Measurements from ENCODE around the gene BRD7.

DNA sequence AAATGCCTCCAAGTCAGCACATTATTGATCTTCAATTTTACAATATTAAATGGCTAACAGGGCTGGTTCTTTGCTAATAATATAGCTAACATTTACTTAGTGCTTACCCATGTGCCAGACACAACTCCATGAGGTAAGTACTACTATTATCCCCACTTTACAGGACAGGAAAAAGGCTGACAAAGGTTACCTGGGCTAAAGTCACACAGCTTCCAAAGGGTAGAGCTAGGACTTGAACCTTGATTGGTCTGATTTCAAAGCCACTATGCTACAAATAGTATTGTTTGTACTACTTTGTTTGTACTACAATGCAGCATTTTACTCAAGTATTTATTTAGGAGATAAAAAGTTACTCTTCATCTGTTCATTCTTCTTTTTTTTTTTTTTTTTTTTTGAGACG lies 31.9 kb downstream of the BRD7 start:
- TF ChIP-seq, protein P1, sequence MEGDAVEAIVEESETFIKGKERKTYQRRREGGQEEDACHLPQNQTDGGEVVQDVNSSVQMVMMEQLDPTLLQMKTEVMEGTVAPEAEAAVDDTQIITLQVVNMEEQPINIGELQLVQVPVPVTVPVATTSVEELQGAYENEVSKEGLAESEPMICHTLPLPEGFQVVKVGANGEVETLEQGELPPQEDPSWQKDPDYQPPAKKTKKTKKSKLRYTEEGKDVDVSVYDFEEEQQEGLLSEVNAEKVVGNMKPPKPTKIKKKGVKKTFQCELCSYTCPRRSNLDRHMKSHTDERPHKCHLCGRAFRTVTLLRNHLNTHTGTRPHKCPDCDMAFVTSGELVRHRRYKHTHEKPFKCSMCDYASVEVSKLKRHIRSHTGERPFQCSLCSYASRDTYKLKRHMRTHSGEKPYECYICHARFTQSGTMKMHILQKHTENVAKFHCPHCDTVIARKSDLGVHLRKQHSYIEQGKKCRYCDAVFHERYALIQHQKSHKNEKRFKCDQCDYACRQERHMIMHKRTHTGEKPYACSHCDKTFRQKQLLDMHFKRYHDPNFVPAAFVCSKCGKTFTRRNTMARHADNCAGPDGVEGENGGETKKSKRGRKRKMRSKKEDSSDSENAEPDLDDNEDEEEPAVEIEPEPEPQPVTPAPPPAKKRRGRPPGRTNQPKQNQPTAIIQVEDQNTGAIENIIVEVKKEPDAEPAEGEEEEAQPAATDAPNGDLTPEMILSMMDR (IDR thresholded peaks at IDR 0.05), result no peak
- TF ChIP-seq POLR2A (IDR thresholded peaks at IDR 0.05), result no peak

Measured in heart left ventricle (tissue), 13 donors.